ENCODE results near the gene CST7. TPM values are rescaled to one million over a fixed set of nuclear protein-coding genes. Genes with fewer than 3 reads are reported as not detected.

Gene CST7
- total RNA-seq, 2 donors from 2014 or later = not detected

DNA sequence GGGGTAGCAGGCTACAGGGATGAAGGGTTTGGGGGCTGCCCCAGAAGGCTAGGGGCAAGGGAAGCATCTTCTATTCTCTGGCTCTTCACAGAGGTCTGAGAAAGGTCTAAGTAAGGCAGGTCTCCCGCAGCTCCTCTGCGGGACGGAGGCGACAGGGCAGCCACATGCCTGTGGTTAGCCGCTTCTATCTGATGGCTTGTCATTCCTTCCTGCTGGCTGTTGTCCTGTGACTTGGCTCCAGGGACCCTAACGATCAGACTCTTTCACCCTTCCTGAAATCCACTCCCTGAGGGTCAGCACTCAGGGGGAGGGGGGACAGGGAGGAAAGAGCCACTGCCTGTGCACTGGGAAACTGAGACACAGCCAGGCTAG lies 673 bp downstream of the CST7 start:
- no peaks in the 10 kb centered on the region for H3K9me3 ChIP-seq (ENCODE audit: control insufficient read depth, low read length)
- no peak overlapping the region for H3K9ac ChIP-seq (ENCODE audit: extremely low read depth, low read length, poor library complexity, severe bottlenecking)
- H3K36me3 ChIP-seq (ENCODE audit: control insufficient read depth, insufficient read depth, low read length) = no peaks in the 10 kb centered on the region
- Mint-ChIP-seq H3K9me3 (peaks cover 22% of the 10 kb centered on the region), H3K4me3 (no peak overlapping the region), H3K27me3 (ENCODE audit: insufficient read depth) (peaks cover 25% of the 10 kb centered on the region), H3K27ac (no peak overlapping the region), H3K36me3 (ENCODE audit: low read depth) (no peaks in the 10 kb centered on the region), H3K4me1 (no peaks in the 10 kb centered on the region)
- WGBS, 2 experiments (ENCODE audit: insufficient coverage in 1 of 2, insufficient read length in 1 of 2) = 74 to 76% methylated on average over 4 to 6 of the region's 6 CpGs
- TF ChIP-seq, protein P1, sequence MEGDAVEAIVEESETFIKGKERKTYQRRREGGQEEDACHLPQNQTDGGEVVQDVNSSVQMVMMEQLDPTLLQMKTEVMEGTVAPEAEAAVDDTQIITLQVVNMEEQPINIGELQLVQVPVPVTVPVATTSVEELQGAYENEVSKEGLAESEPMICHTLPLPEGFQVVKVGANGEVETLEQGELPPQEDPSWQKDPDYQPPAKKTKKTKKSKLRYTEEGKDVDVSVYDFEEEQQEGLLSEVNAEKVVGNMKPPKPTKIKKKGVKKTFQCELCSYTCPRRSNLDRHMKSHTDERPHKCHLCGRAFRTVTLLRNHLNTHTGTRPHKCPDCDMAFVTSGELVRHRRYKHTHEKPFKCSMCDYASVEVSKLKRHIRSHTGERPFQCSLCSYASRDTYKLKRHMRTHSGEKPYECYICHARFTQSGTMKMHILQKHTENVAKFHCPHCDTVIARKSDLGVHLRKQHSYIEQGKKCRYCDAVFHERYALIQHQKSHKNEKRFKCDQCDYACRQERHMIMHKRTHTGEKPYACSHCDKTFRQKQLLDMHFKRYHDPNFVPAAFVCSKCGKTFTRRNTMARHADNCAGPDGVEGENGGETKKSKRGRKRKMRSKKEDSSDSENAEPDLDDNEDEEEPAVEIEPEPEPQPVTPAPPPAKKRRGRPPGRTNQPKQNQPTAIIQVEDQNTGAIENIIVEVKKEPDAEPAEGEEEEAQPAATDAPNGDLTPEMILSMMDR (conservative IDR thresholded peaks at IDR 0.05) = no peak
- H3K27ac ChIP-seq (ENCODE audit: low read depth, low read length) = no peak overlapping the region
- H3K27me3 ChIP-seq (ENCODE audit: control insufficient read depth, insufficient read depth, low read length, poor library complexity, severe bottlenecking) = no peaks in the 10 kb centered on the region
- H3K4me1 ChIP-seq (ENCODE audit: control insufficient read depth, insufficient read depth, low read length) = no peaks in the 10 kb centered on the region
- DNase-seq = peak; percentile 51
- no peak overlapping the region for H3K4me3 ChIP-seq (ENCODE audit: low read length)

GRCh38 chr20:24950128-24950835 lies 1.2 kb downstream of the CST7 start:
- no peaks in the 10 kb centered on the region for H3K36me3 ChIP-seq (ENCODE audit: control insufficient read depth, insufficient read depth, low read length)
- H3K9me3 Mint-ChIP-seq = peaks cover 22% of the 10 kb centered on the region

GRCh38 chr20:24950836-24951525 lies 1.9 kb downstream of the CST7 start:
- no peak overlapping the region for H3K4me3 Mint-ChIP-seq
- TF ChIP-seq, protein P1 (conservative IDR thresholded peaks at IDR 0.05) = no peak
- no peak for DNase-seq
- peaks cover 17% of the 10 kb centered on the region for H3K9me3 Mint-ChIP-seq
- Histone ChIP-seq H3K4me3 (ENCODE audit: low read length) (no peak overlapping the region), H3K4me1 (ENCODE audit: control insufficient read depth, insufficient read depth, low read length) (no peaks in the 10 kb centered on the region), H3K27ac (ENCODE audit: low read depth, low read length) (no peak overlapping the region), H3K36me3 (ENCODE audit: control insufficient read depth, insufficient read depth, low read length) (no peaks in the 10 kb centered on the region), H3K27me3 (ENCODE audit: control insufficient read depth, insufficient read depth, low read length, poor library complexity, severe bottlenecking) (no peaks in the 10 kb centered on the region), H3K9ac (ENCODE audit: extremely low read depth, low read length, poor library complexity, severe bottlenecking) (no peak overlapping the region), H3K9me3 (ENCODE audit: control insufficient read depth, low read length) (no peaks in the 10 kb centered on the region)
- 92 to 96% methylated on average over 9 to 16 of the region's 16 CpGs for WGBS, 2 experiments (ENCODE audit: insufficient coverage in 1 of 2, insufficient read length in 1 of 2)
- H3K27me3 Mint-ChIP-seq (ENCODE audit: insufficient read depth) = peaks cover 19% of the 10 kb centered on the region
- no peak overlapping the region for H3K27ac Mint-ChIP-seq
- H3K36me3 Mint-ChIP-seq (ENCODE audit: low read depth) = peaks cover 5% of the 10 kb centered on the region
- no peaks in the 10 kb centered on the region for H3K4me1 Mint-ChIP-seq

More at GRCh38 chr20:24950128-24950835, 1.2 kb downstream of the CST7 start:
- no peaks in the 10 kb centered on the region for H3K4me1 ChIP-seq (ENCODE audit: control insufficient read depth, insufficient read depth, low read length)
- no peak overlapping the region for H3K27ac ChIP-seq (ENCODE audit: low read depth, low read length)
- Mint-ChIP-seq H3K27ac (no peak overlapping the region), H3K36me3 (ENCODE audit: low read depth) (no peaks in the 10 kb centered on the region), H3K4me1 (no peaks in the 10 kb centered on the region), H3K27me3 (ENCODE audit: insufficient read depth) (peaks cover 24% of the 10 kb centered on the region), H3K4me3 (no peak overlapping the region)
- WGBS, 2 experiments (ENCODE audit: insufficient coverage in 1 of 2, insufficient read length in 1 of 2) = 86 to 89% methylated on average over 9 to 12 of the region's 12 CpGs
- DNase-seq = peak; percentile 41
- TF ChIP-seq, protein P1 (conservative IDR thresholded peaks at IDR 0.05) = no peak
- H3K9me3 ChIP-seq (ENCODE audit: control insufficient read depth, low read length) = no peaks in the 10 kb centered on the region
- no peaks in the 10 kb centered on the region for H3K27me3 ChIP-seq (ENCODE audit: control insufficient read depth, insufficient read depth, low read length, poor library complexity, severe bottlenecking)
- H3K4me3 ChIP-seq (ENCODE audit: low read length) = no peak overlapping the region
- no peak overlapping the region for H3K9ac ChIP-seq (ENCODE audit: extremely low read depth, low read length, poor library complexity, severe bottlenecking)
